Ascending aorta (tissue), 2 donors: ENCODE data around the gene PDLIM5. TPM values are rescaled to one million over a fixed set of nuclear protein-coding genes. Genes with fewer than 3 reads are reported as not detected.

Experiments used
- DNase-seq, 2 donors: peaks; one replicate each; pipeline ENCODE4 v3.0.0-alpha.2; 2019; ENCODE audit warnings: low spot score in 2 of 2
- H3K27ac ChIP-seq, 2 donors: fragments of 200-600 bp; sonication (generic); one replicate each; pipeline ENCODE4 v1.5.1; 2016 to 2017; ENCODE audit warnings: mild to moderate bottlenecking in 1 of 2
- H3K27me3 ChIP-seq: fragments of 200-600 bp; sonication (generic); one replicate; pipeline ENCODE4 v1.5.1; 2017
- H3K36me3 ChIP-seq, 2 donors: fragments of 200-600 bp; sonication (generic); one replicate each; pipeline ENCODE4 v1.5.1; 2016
- H3K4me1 ChIP-seq, 2 donors: fragments of 200-600 bp; sonication (generic); one replicate each; pipeline ENCODE4 v1.5.1; 2016 to 2017; ENCODE audit warnings: mild to moderate bottlenecking in 1 of 2
- H3K4me3 ChIP-seq, 2 donors: fragments of 200-600 bp; sonication (generic); one replicate each; pipeline ENCODE4 v1.5.1; 2016 to 2017; ENCODE audit warnings: mild to moderate bottlenecking in 1 of 2
- H3K9me3 ChIP-seq, 2 donors: fragments of 200-600 bp; sonication (generic); one replicate each; pipeline ENCODE4 v1.5.1; 2016
- CTCF ChIP-seq, 3 experiments: fragments of 200-600 bp in 2 of 3; fragments of 450-650 bp in 1 of 3; sonication (generic) in 2 of 3; IDR thresholded peaks; one replicate each; pipeline ENCODE4 v1.5.1; 2016 to 2019; ENCODE audit warnings: antibody characterized with exemption in 3 of 3, mild to moderate bottlenecking in 1 of 3, moderate library complexity in 1 of 3
- intact Hi-C: fragments of 100-400 bp; cut with DNase I; formaldehyde crosslinking; loops from one replicate; pipeline ENCODE4 v1.15.1; 2023
- total RNA-seq: library from RNA; depleted of rRNA; stranded (reverse); fragments of >200 nt; gene quantifications from one replicate; pipeline ENCODE4 v1.1.0, GENCODE V29; 2016

The PDLIM5 gene
- total RNA-seq, 1 donor from 2014 or later, result 103 TPM

- H3K4me3 ChIP-seq, result no peak overlapping the region
- TF ChIP-seq CTCF (IDR thresholded peaks at IDR 0.05), result no peak
- peak overlapping the region in 1 of 2 donors; percentile 76 for H3K27ac ChIP-seq
- no peaks in the 10 kb centered on the region for H3K36me3 ChIP-seq
- no peaks in the 10 kb centered on the region for H3K27me3 ChIP-seq
- intact Hi-C loops, result no loop called here
- peaks cover 0 to 72% of the 10 kb centered on the region in 2 donors for H3K4me1 ChIP-seq
- no peaks in the 10 kb centered on the region for H3K9me3 ChIP-seq
- no peak for DNase-seq
Measured at GRCh38 chr4:94530073-94530472, 78.3 kb downstream of the PDLIM5 start.

- peaks cover 0 to 79% of the 10 kb centered on the region in 2 donors for H3K4me1 ChIP-seq
- H3K27ac ChIP-seq, result peak overlapping the region; percentile 17 to 39
- intact Hi-C loops, result no loop called here
- H3K4me3 ChIP-seq, result no peak overlapping the region
- no peaks in the 10 kb centered on the region for H3K27me3 ChIP-seq
- H3K9me3 ChIP-seq, result no peaks in the 10 kb centered on the region
- no peaks in the 10 kb centered on the region for H3K36me3 ChIP-seq
- TF ChIP-seq CTCF (IDR thresholded peaks at IDR 0.05), result no peak
- no peak for DNase-seq
Measured at GRCh38 chr4:94531991-94532789, 80.4 kb downstream of the PDLIM5 start.

GRCh38 chr4:94533405-94534223 lies 81.9 kb downstream of the PDLIM5 start:
- intact Hi-C loops, result no loop called here
- peaks cover 4 to 78% of the 10 kb centered on the region in 2 donors for H3K4me1 ChIP-seq
- no peak for DNase-seq
- peak overlapping the region; percentile 13 to 33 for H3K27ac ChIP-seq
- H3K4me3 ChIP-seq, result no peak overlapping the region
- TF ChIP-seq CTCF (IDR thresholded peaks at IDR 0.05), result no peak
- no peaks in the 10 kb centered on the region for H3K36me3 ChIP-seq
- H3K27me3 ChIP-seq, result no peaks in the 10 kb centered on the region
- no peaks in the 10 kb centered on the region for H3K9me3 ChIP-seq

- no peak overlapping the region for H3K4me3 ChIP-seq
- H3K36me3 ChIP-seq, result no peaks in the 10 kb centered on the region
- no peaks in the 10 kb centered on the region for H3K9me3 ChIP-seq
- peaks cover 4 to 68% of the 10 kb centered on the region in 2 donors for H3K4me1 ChIP-seq
- no peak for DNase-seq
- intact Hi-C loops, result no loop called here
- no peaks in the 10 kb centered on the region for H3K27me3 ChIP-seq
- TF ChIP-seq CTCF (IDR thresholded peaks at IDR 0.05), result no peak
- peak overlapping the region; percentile 24 to 31 for H3K27ac ChIP-seq
Measured at GRCh38 chr4:94534401-94535312, 82.9 kb downstream of the PDLIM5 start.

- DNase-seq, result no peak
- Histone ChIP-seq H3K4me3 (no peak overlapping the region), H3K9me3 (no peaks in the 10 kb centered on the region), H3K27me3 (no peaks in the 10 kb centered on the region), H3K36me3 (no peaks in the 10 kb centered on the region), H3K4me1 (peaks cover 4 to 56% of the 10 kb centered on the region in 2 donors), H3K27ac (peak overlapping the region in 1 of 2 donors; percentile 24)
- intact Hi-C loops, result no loop called here
- TF ChIP-seq CTCF (IDR thresholded peaks at IDR 0.05), result no peak
Measured at GRCh38 chr4:94536049-94536448, 84.3 kb downstream of the PDLIM5 start.
